ENCODE measurements around the gene PDHX. TPM values are rescaled to one million over a fixed set of nuclear protein-coding genes. Genes with fewer than 3 reads are reported as not detected.

The PDHX gene
- total and polyA plus RNA-seq, 11 donors: 74.0 to 204 (median 127) TPM

DNA sequence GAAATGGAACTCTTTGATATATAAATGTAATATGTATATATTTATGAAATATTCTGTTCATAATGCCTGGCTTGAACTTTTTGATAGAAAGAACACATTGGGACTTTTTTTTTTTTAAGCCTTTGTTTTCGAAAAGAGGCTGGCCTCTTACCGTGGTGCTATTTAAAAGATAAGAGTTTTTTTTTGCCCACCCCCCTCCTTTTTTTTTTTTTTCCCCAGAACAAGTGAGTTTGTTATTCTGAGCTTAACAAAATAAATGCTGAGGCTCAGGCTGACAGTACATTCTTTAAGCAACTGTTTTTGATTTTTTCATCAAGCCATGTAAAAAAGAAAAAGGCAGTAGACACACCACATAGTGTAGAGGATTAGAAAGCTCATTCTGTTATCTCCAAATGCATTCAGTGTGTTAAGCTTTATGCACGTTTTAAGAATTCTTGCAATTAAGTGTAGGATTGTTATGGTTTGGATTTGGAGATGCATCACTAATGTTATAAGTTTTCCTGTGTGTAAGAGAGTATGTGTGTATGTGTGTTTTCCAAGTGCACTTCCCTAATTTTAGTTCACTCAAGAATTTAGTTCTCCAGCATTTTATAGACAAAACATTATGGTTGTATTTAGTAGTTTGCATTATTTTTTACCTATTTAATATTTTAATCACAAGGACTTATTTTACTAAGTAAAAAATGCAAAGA, 12.0 kb downstream of the PDHX start:
- intact Hi-C loops (cut with DNase I): loop anchor here (5.0 to 10.0 kb wide), 8 partner anchors 306 to 559 kb away; no protein-coding TSS in a partner anchor
- no peak for DNase-seq
- Histone ChIP-seq H3K27me3 (no peaks in the 10 kb centered on the region), H3K4me3 (no peak overlapping the region), H3K27ac (no peak overlapping the region), H3K4me1 (peaks cover 0 to 47% (median 27%) of the 10 kb centered on the region in 12 donors), H3K9me3 (no peaks in the 10 kb centered on the region), H3K36me3 (peaks cover 0 to 22% (median 6%) of the 10 kb centered on the region in 9 donors)
- WGBS, 4 donors: 37 to 50% (median 42%) methylated on average over 3 of the region's 3 CpGs
- ATAC-seq: no peak
- TF ChIP-seq POLR2A (IDR thresholded peaks at IDR 0.05): no peak
- TF ChIP-seq CTCF (IDR thresholded peaks at IDR 0.05): no peak

DNA sequence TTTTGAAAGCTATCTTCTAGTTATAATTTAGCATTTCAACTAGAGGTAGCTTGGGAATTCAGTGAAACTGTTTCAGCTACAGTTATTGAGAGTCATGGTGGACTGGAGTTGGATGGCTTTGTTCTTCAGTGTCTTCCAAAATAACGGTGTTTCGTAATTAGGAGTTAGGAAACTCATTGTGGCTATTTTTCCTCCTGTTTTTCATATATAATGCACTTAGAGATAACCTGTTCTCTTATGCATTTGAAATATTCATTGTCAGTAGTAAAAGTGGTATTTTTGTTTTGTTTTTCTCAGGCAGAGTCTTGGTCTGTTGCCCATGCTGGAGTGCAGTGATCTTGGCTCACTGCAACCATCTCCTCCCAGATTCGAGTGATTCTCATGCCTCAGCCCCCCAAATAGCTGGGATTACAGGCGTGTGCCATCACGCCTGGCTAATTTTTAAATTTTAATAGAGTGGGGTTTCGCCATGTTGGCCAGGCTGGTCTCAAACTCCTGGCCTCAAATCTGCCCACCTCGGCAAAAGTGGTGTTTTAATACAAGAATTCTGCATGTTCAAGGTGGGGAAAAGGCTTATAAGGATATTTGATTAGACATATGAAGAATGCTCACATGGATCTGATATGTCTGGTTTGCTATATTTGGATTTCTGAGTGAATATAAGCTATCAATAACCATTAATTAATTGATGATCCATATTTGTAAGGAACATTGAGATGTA, 12.7 kb downstream of the PDHX start:
- DNase-seq (no peak), ATAC-seq (no peak)
- H3K36me3 ChIP-seq: peaks cover 0 to 24% (median 6%) of the 10 kb centered on the region in 9 donors
- 87 to 93% (median 90%) methylated on average over 7 of the region's 7 CpGs for WGBS, 4 donors
- intact Hi-C loops (cut with DNase I): loop anchor here (5.0 to 10.0 kb wide), 8 partner anchors 306 to 558 kb away; no protein-coding TSS in a partner anchor
- H3K4me1 ChIP-seq: peaks cover 0 to 41% (median 24%) of the 10 kb centered on the region in 12 donors
- TF ChIP-seq CTCF (IDR thresholded peaks at IDR 0.05) (no peak), POLR2A (IDR thresholded peaks at IDR 0.05) (no peak)
- no peaks in the 10 kb centered on the region for H3K27me3 ChIP-seq
- no peak overlapping the region for H3K4me3 ChIP-seq
- no peak overlapping the region for H3K27ac ChIP-seq
- H3K9me3 ChIP-seq: no peaks in the 10 kb centered on the region

GRCh38 chr11:34929794-34930763, 13.7 kb downstream of the PDHX start:
- Histone ChIP-seq H3K27me3 (no peaks in the 10 kb centered on the region), H3K4me3 (no peak overlapping the region), H3K36me3 (peaks cover 0 to 26% (median 6%) of the 10 kb centered on the region in 9 donors), H3K4me1 (peaks cover 0 to 37% (median 23%) of the 10 kb centered on the region in 12 donors), H3K27ac (no peak overlapping the region), H3K9me3 (no peaks in the 10 kb centered on the region)
- TF ChIP-seq CTCF (IDR thresholded peaks at IDR 0.05) (no peak), POLR2A (IDR thresholded peaks at IDR 0.05) (no peak)
- intact Hi-C loops (cut with DNase I): loop anchor here (5.0 to 10.0 kb wide), 8 partner anchors 305 to 557 kb away; no protein-coding TSS in a partner anchor
- ATAC-seq (no peak), DNase-seq (no peak)
- 85 to 89% (median 88%) methylated on average over 11 of the region's 11 CpGs for WGBS, 4 donors

All from heart left ventricle (tissue), 16 donors.